ENCODE data around the gene FBXW9.
"Not testable (repeated sequence)": the region's sequence is repeated elsewhere in the genome, so short reads cannot be mapped to it uniquely, and the experiment has no call there.

Gene FBXW9

DNA sequence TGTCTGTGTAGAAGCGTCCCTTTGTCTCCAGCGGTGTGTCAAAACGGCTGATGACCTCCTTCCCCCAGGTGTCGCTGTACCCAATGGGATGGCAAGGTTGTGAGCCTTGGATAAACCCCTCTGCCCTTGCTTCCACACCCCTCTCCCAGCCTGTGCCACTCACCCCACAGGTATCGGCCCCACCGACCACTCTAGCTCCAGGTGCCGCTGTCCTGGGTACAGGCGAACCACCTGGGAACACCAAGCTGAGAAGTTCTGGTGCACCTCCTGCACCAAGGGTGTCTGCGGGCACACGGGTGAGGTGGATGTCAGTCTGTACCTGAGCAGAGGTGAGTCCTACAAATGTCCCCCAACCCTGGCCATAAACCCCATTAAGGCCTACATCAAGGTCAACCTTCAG, 46.5 kb downstream of the FBXW9 start:
- no peak for DNase-seq

DNA sequence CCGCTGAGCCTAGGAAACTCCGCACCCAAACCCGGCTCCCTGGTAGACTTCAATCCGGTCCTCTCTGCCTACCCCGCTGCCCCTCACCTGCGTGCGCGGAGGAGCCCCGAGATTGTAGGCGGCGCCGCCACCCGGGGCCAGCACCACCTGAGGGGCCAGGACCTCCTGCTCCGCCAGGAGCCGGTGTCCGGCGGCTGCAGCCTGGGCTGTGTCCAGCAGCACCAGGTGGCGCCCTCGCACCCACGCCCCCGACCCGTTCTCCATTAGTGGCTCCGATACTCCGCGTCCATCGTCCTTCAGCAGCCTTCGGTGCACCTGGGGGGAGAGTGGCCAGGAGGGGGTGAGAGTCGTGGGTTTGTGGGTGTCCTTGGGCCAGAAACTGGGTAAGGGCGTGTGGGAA, 48.3 kb downstream of the FBXW9 start:
- DNase-seq, result no peak

DNA sequence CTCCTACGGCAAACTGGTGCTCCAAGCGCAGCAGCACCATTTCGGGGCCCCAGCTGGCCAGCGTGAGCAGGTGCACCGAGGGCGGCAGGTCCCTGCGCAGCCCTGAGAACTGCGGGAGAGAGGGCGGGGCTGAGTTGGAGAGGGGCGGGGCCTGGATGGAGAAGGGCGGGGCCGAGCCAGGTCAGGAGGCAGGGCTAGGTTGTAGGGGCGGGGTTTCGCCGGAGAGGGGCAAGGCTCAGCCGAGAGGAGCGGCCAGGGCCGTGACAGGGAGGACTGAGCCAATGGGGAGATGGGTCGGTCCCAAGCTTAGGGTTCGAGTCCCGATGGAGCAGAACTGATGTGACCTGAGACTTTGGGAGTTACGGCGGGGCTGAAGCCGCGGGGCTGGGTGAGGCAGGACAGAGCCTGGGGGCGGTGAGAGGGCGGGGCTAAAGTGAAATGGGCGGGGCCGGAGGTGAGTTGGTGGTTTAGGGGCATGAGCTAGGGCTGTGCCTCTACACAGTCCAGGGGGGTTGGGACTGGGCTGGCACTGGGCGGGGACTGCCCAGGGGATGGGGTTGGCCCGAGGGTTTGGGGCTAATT, 48.9 kb downstream of the FBXW9 start:
- peak; percentile 64 for DNase-seq

DNA sequence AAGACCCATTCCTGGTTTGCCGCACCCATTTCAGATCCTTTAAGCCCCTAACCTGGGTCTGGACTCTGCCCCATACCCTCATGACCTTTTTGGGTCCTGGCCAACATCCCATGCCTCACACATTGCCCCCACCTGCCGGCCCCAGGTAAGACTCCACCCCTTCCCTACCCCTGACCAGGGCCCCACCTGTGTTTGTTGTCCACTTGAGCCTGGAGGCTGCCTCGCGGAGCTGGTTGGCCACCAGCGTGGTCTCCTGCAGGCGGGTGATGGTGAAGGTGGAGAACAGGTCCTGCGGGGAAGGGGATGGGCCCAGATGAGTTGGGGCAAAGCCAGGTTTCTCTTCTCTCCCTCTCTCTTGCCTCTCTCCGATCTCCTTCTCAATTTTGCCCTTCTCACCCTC, 49.4 kb downstream of the FBXW9 start:
- DNase-seq, result no peak

DNA sequence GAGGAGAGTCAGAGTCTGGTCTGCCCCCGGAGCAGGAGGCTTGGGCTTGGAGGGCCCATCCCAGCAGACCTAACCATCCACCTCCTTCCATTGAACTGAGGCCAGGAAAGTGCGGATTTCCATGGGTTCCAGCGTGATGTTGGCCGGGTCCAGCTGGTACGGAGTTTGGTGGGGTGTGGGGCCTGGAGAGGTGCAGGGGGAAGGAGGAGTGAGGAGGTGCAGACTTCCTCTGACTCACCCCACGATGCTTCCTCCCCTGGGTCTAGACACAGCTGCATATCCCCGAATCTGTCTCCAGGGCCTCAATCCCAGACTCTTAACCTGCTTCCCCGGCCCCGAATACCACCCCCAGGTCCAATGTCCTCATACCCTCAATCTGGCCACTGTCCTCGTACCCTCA, 49.9 kb downstream of the FBXW9 start:
- DNase-seq, result no peak

DNA sequence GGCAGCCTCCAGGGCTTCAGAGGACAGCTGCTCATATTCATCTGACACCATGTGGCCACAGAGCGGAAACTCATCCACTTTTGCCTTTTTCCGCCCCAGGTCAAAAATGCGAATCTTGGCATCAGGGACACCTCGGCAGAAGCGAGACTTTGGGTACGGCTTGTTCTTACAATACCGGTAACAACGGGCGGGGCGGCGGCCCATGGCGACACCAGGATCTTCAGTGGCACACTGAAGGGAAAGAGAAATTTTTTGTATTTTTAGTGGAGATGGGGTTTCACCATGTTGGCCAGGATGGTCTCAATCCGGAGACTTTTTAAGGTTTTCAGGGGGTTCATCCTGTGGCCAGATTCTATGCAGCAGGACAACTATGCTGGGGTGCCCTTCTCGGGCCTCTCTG, 52.7 kb downstream of the FBXW9 start:
- DNase-seq, result not testable (repeated sequence)

DNA sequence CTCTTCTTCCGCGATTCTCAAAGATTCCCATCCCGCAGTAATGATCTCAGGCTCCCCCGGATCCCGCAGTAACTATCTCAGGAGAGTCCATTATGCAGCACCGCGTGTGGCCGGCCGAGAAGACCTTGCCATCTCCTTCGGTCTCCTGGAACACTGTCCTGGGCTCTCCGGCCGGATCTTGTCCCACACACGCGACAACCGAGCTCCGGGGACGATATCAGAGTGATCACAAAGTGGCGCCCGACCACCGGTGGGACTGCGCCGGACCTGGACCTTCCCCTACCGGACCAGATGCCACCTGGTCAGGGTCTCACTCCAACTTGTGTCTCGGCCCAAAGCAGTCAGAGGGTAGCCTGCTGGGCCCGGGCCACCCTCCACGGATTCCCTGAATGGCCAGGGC, 53.9 kb downstream of the FBXW9 start:
- DNase-seq, result no peak

DNA sequence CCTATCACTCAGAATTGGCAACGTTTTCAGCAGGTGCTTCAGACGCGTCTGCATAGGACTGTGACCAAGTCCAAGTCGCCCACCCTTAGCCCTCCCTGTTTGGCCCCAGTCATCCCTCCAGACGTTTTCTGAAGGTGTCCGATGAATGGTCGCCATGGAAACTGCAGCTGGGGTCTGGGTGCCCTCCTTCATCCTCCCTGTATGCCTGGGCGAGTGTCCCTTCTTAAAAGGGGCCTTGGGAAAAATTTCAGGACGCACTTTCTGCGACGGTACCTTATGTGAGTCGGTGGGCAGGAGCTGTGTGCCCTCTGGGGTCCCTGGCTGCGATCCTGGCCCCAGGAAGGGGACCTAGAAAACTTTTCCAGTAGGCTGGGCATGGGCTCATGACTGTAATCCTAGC, 55.0 kb downstream of the FBXW9 start:
- no peak for DNase-seq

DNA sequence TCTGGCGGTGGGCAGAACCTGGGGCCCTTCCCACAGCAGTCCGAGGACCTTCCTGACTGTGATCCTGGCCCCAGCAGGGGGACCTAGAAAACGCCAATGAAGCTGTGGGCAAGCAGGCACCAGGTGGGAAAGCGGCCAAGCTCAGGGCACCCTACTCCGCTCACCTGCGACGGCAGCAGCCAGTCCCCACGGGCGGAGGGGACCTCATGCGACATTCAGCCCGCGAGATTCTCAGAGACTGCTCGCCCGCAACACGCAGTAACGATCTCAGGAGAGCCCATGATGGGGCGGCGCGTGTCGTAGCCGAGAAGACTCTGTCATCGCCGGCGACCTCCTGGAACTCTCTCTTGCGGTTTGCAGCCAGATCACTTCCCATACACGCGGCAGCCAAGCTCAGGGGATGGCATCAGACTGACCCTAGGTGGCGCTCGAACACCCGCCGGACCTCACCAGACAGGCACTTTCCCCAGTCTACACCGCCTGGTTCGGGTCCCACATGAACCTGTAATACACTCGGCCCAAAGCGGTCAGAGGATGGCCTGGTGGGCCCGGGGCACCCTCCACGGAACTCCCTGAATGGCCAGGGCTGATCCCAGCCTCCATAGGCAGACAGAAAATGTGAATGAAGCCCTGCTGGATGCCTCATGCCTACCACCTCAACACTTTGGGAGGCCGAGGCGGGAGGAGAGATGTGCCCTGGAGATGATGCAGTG, 56.4 kb downstream of the FBXW9 start:
- peak; percentile 80 for DNase-seq

Data from activated CD4-positive, CD25-positive, alpha-beta regulatory T cell treated with anti-CD3 and anti-CD28 coated beads, Interleukin-2, amount 50 U/mL, for 72 hours (primary cell).